H1 (cell line): ENCODE data around the gene PLCH2. TPM values are rescaled to one million over a fixed set of nuclear protein-coding genes. Genes with fewer than 3 reads are reported as not detected.

Experiments used
- CTCF ChIA-PET: fragments of 300-600 bp; sonication (Branson Sonifier 250); formaldehyde crosslinking; loops from one replicate; lab custom pipeline; 2021; ENCODE audit not compliant: partially characterized antibody; lab: Charles Lee
- POLR2A ChIA-PET: fragments of 300-600 bp; sonication (Branson Sonifier 250); formaldehyde crosslinking; loops from one replicate; lab custom pipeline; 2021; ENCODE audit warnings: inconsistent platforms; ENCODE audit not compliant: partially characterized antibody; lab: Charles Lee
- DNase-seq, 2 experiments: peaks; one replicate each; pipeline versions ENCODE4 v3.0.0 to v3.0.0-alpha.2; 2010 to 2022; ENCODE audit warnings: low spot score in 2 of 2, low read depth in 1 of 2, mixed read lengths in 1 of 2
- FAIRE-seq: peaks from 2 replicates; lab custom pipeline; 2011; peaks lifted over from hg19 to GRCh38; lab: Jason Lieb, UNC
- H2AFZ ChIP-seq: 2 replicates; pipeline ENCODE4 v1.8.1; 2012; ENCODE audit warnings: low read length, inconsistent platforms
- H2AK5ac ChIP-seq: 2 replicates; pipeline ENCODE4 v1.6.1; 2013; ENCODE audit warnings: low read depth, low read length
- H2BK120ac ChIP-seq: replicated peaks from 2 replicates; pipeline ENCODE3; 2013; ENCODE audit warnings: low read depth, low read length, inconsistent platforms
- H2BK12ac ChIP-seq: 2 replicates; pipeline ENCODE4 v1.6.1; 2013; ENCODE audit warnings: low read depth, low read length
- H2BK15ac ChIP-seq: 2 replicates; pipeline ENCODE4 v1.6.1; 2013; ENCODE audit warnings: low read length
- H2BK20ac ChIP-seq: 2 replicates; pipeline ENCODE4 v1.6.1; 2013; ENCODE audit warnings: low read length
- H2BK5ac ChIP-seq: 2 replicates; pipeline ENCODE4 v1.6.1; 2013; ENCODE audit warnings: low read depth, low read length
- H3K14ac ChIP-seq: 2 replicates; pipeline ENCODE4 v1.6.1; 2013; ENCODE audit warnings: inconsistent platforms; ENCODE audit not compliant: insufficient read length
- H3K18ac ChIP-seq: 2 replicates; pipeline ENCODE4 v1.6.1; 2013; ENCODE audit warnings: low read length; ENCODE audit errors: extremely low read depth
- H3K23ac ChIP-seq: 2 replicates; pipeline ENCODE4 v1.6.1; 2013; ENCODE audit warnings: inconsistent platforms; ENCODE audit not compliant: insufficient read length
- H3K23me2 ChIP-seq: 2 replicates; pipeline ENCODE4 v1.6.1; 2013; ENCODE audit warnings: low read depth, low read length
- H3K27ac ChIP-seq: 2 replicates; pipeline ENCODE4 v1.6.1; 2011; ENCODE audit warnings: low read depth, low read length, inconsistent platforms
- H3K27me3 ChIP-seq, 4 experiments: replicated peaks in 1 of 4; 1 replicate in 1 of 4; 2 replicates in 3 of 4; pipeline versions ENCODE4 v1.6.1 to v1.8.1; 2011 to 2013; ENCODE audit warnings: low read length in 3 of 4, mild to moderate bottlenecking in 3 of 4, inconsistent platforms in 2 of 4, mixed read lengths in 2 of 4, moderate library complexity in 1 of 4; ENCODE audit not compliant: control insufficient read depth in 3 of 4, insufficient read depth in 3 of 4; ENCODE audit errors: extremely low read depth in 1 of 4
- H3K36me3 ChIP-seq, 4 experiments: 2 replicates each; pipeline versions ENCODE4 v1.6.1 to v1.8.1; 2011 to 2013; ENCODE audit warnings: mild to moderate bottlenecking in 4 of 4, low read length in 3 of 4, moderate library complexity in 2 of 4, control low read depth in 1 of 4, inconsistent platforms in 1 of 4; ENCODE audit not compliant: insufficient read depth in 4 of 4, control insufficient read depth in 2 of 4
- H3K4ac ChIP-seq: replicated peaks from 2 replicates; pipeline ENCODE3; 2013; ENCODE audit warnings: low read length, low read depth, mixed read lengths, inconsistent platforms; ENCODE audit not compliant: insufficient read length
- H3K4me1 ChIP-seq, 4 experiments: replicated peaks in 1 of 4; 1 replicate in 1 of 4; 2 replicates in 3 of 4; pipeline versions ENCODE4 v1.6.1 to v1.8.1; 2011 to 2013; ENCODE audit warnings: low read length in 3 of 4, inconsistent platforms in 2 of 4, mixed read lengths in 1 of 4; ENCODE audit not compliant: insufficient read depth in 4 of 4, control insufficient read depth in 3 of 4
- H3K4me2 ChIP-seq, 2 experiments: 2 replicates each; pipeline versions ENCODE4 v1.6.1 to v1.8.1; 2011 to 2013; ENCODE audit warnings: low read depth in 2 of 2, low read length in 2 of 2, control low read depth in 1 of 2, inconsistent platforms in 1 of 2, mild to moderate bottlenecking in 1 of 2; ENCODE audit not compliant: insufficient read depth in 1 of 2
- H3K4me3 ChIP-seq, 4 experiments: fragments of 200-600, 300-600 bp in 1 of 4; sonication (generic), shearing (Covaris generic), sonication (Bioruptor Twin) in 1 of 4; 2 replicates each; pipeline versions ENCODE4 v1.5.1 to v1.8.1; 2011 to 2016; ENCODE audit warnings: low read length in 4 of 4, low read depth in 3 of 4, control low read depth in 2 of 4, inconsistent platforms in 2 of 4, mild to moderate bottlenecking in 2 of 4, mixed read lengths in 1 of 4, moderate library complexity in 1 of 4; ENCODE audit not compliant: insufficient read depth in 2 of 4; ENCODE audit errors: extremely low read depth in 1 of 4
- H3K56ac ChIP-seq: replicated peaks from 2 replicates; pipeline ENCODE3; 2013; ENCODE audit warnings: low read depth, mild to moderate bottlenecking, mixed read lengths, low read length, inconsistent platforms; ENCODE audit not compliant: insufficient read length
- H3K79me1 ChIP-seq: 2 replicates; pipeline ENCODE4 v1.6.1; 2013; ENCODE audit warnings: low read depth, low read length, control low read depth
- H3K79me2 ChIP-seq, 2 experiments: 2 replicates each; pipeline versions ENCODE4 v1.6.1 to v1.8.1; 2012 to 2013; ENCODE audit warnings: low read length in 2 of 2, mild to moderate bottlenecking in 2 of 2, inconsistent platforms in 1 of 2; ENCODE audit not compliant: insufficient read depth in 2 of 2, control insufficient read depth in 1 of 2
- H3K9ac ChIP-seq, 4 experiments: replicated peaks in 1 of 4; 1 replicate in 1 of 4; 2 replicates in 3 of 4; pipeline versions ENCODE4 v1.6.1 to v1.8.1; 2011 to 2013; ENCODE audit warnings: low read depth in 3 of 4, low read length in 3 of 4, control low read depth in 2 of 4, mild to moderate bottlenecking in 2 of 4, moderate library complexity in 2 of 4, inconsistent platforms in 1 of 4; ENCODE audit errors: extremely low read depth in 1 of 4
- H3K9me3 ChIP-seq, 2 experiments: 2 replicates each; pipeline versions ENCODE4 v1.6.1 to v1.8.1; 2012 to 2013; ENCODE audit warnings: mild to moderate bottlenecking in 2 of 2, moderate library complexity in 2 of 2, control low read depth in 1 of 2, inconsistent platforms in 1 of 2, low read depth in 1 of 2, low read length in 1 of 2, mixed read lengths in 1 of 2; ENCODE audit not compliant: insufficient read depth in 2 of 2
- H4K20me1 ChIP-seq, 2 experiments: replicated peaks in 1 of 2; 2 replicates each; pipeline versions ENCODE3 to v1.8.1; 2011 to 2013; ENCODE audit warnings: inconsistent platforms in 2 of 2, low read length in 2 of 2, mild to moderate bottlenecking in 1 of 2; ENCODE audit not compliant: insufficient read depth in 2 of 2, control insufficient read depth in 1 of 2
- H4K5ac ChIP-seq: 2 replicates; pipeline ENCODE4 v1.6.1; 2013; ENCODE audit warnings: low read length, low read depth, mixed read lengths, inconsistent platforms; ENCODE audit not compliant: insufficient read length
- H4K8ac ChIP-seq: 2 replicates; pipeline ENCODE4 v1.8.0; 2013; ENCODE audit warnings: mild to moderate bottlenecking, moderate library complexity, low read length, inconsistent platforms; ENCODE audit not compliant: insufficient read depth; ENCODE audit errors: extremely low read depth
- H4K91ac ChIP-seq: replicated peaks from 2 replicates; pipeline ENCODE3; 2013; ENCODE audit warnings: low read length, mixed read lengths, inconsistent platforms; ENCODE audit not compliant: insufficient read length
- EP300 ChIP-seq, 2 experiments: IDR thresholded peaks; 1 replicate in 1 of 2; 2 replicates in 1 of 2; pipeline ENCODE4 v1.6.1; 2011 to 2012; ENCODE audit warnings: low read depth in 2 of 2, low read length in 2 of 2, mild to moderate bottlenecking in 2 of 2, borderline replicate concordance in 1 of 2, inconsistent platforms in 1 of 2, moderate library complexity in 1 of 2
- KDM4A ChIP-seq: IDR thresholded peaks from one replicate; pipeline ENCODE4 v1.7.1; 2012; ENCODE audit warnings: low read depth, mild to moderate bottlenecking, moderate library complexity, low read length, inconsistent platforms; ENCODE audit not compliant: severe bottlenecking
- POLR2A ChIP-seq, 2 experiments: IDR thresholded peaks; 1 replicate in 1 of 2; 2 replicates in 1 of 2; pipeline ENCODE4 v1.6.1; 2011; ENCODE audit warnings: low read depth in 2 of 2, low read length in 2 of 2, mild to moderate bottlenecking in 2 of 2; ENCODE audit errors: control extremely low read depth in 1 of 2
- POU5F1 ChIP-seq: IDR thresholded peaks from 2 replicates; pipeline ENCODE4 v1.6.1; 2011; ENCODE audit warnings: low read depth, mild to moderate bottlenecking, low read length, moderate library complexity
- whole genome bisulfite sequencing, 2 experiments: shearing (Covaris generic) in 1 of 2; methylation state at CpG; one replicate each; pipeline versions ENCODE4 v1.1.6 to v1.1.7; 2013 to 2015; ENCODE audit warnings: low lambda C conversion rate in 2 of 2, mixed read lengths in 2 of 2, inconsistent platforms in 1 of 2, low coverage in 1 of 2, missing lambda C conversion rate in 1 of 2; ENCODE audit not compliant: insufficient replicate concordance in 2 of 2, insufficient coverage in 1 of 2, insufficient read length in 1 of 2; ENCODE audit errors: extremely low coverage in 1 of 2, missing lambda C conversion rate in 1 of 2; 5-methylcytosine and 5-hydroxymethylcytosine counted together
- polyA plus RNA-seq, 7 experiments: library from polyadenylated mRNA; depleted of rRNA in 3 of 7; stranded (reverse) in 5 of 7; unstranded in 2 of 7; fragments of >200 nt in 5 of 7; fragments of 200-250 nt in 2 of 7; gene quantifications; 1 replicate in 5 of 7; 2 replicates in 1 of 7; 4 replicates in 1 of 7; pipeline versions ENCODE4 v1.2.1 to v1.2.3, GENCODE V29; 2011 to 2013; ENCODE audit warnings: missing spikeins in 2 of 7, mixed read lengths in 2 of 7
- total RNA-seq: library from RNA; stranded (reverse); fragmentation: NEBNext Ultra II Directional; extraction: Animal tissue kit (Norgen Biotek cat#: 25700); gene quantifications from 2 replicates; pipeline ENCODE4 v1.2.1, GENCODE V29; 2021

PLCH2 gene
- total and polyA plus RNA-seq, 2 of the 8 experiments (the other 6 are each of a cell fraction or from before 2014, with no cell fraction given) = 0.14 to 0.19 TPM

GRCh38 chr1:2431518-2431917, 44.6 kb upstream of the PLCH2 start:
- 77% methylated on average over 6 of the region's 10 CpGs; no CpG with 5 or more reads in 1 of the 2 experiments for WGBS, 2 experiments
- H3K9ac ChIP-seq = no peak overlapping the region
- H3K4me3 ChIP-seq = no peak overlapping the region
- no peak overlapping the region for H4K91ac ChIP-seq
- H3K4me2 ChIP-seq = no peak overlapping the region
- H3K4me1 ChIP-seq = no peaks in the 10 kb centered on the region
- H4K20me1 ChIP-seq = peaks cover 0 to 1% of the 10 kb centered on the region in 2 experiments
- FAIRE-seq (no peak), DNase-seq (no peak)
- H2AK5ac ChIP-seq = no peak overlapping the region
- no peak overlapping the region for H3K4ac ChIP-seq
- no peaks in the 10 kb centered on the region for H3K79me1 ChIP-seq
- no peak overlapping the region for H2BK5ac ChIP-seq
- H3K27me3 ChIP-seq = no peaks in the 10 kb centered on the region
- H2AFZ ChIP-seq = no peak overlapping the region
- H3K79me2 ChIP-seq = no peaks in the 10 kb centered on the region
- H3K23ac ChIP-seq = no peak overlapping the region
- peaks cover 11 to 27% of the 10 kb centered on the region in 2 experiments; a peak in 3 of 4 replicates for H3K9me3 ChIP-seq
- no peak overlapping the region for H3K56ac ChIP-seq
- no peak overlapping the region for H2BK12ac ChIP-seq
- no peak overlapping the region for H4K5ac ChIP-seq
- H3K23me2 ChIP-seq = no peaks in the 10 kb centered on the region
- POLR2A ChIA-PET = no interaction called here
- CTCF ChIA-PET = interaction anchor here (1.2 to 4.2 kb wide), 8 partner anchors 12 to 1172 kb away, joined by 3 to 48 read pairs (median 5); no protein-coding TSS in a partner anchor
- H3K27ac ChIP-seq = no peak overlapping the region
- TF ChIP-seq POLR2A (IDR thresholded peaks at IDR 0.05; ENCODE audit: control extremely low read depth in 1 of 2, low read depth in 2 of 2, low read length in 2 of 2) (no peak), EP300 (IDR thresholded peaks at IDR 0.05; ENCODE audit: borderline replicate concordance in 1 of 2, low read depth in 2 of 2, low read length in 2 of 2) (no peak), POU5F1 (no peak), KDM4A (no peak)
- no peak overlapping the region for H2BK15ac ChIP-seq
- no peak overlapping the region for H4K8ac ChIP-seq
- H3K36me3 ChIP-seq = no peaks in the 10 kb centered on the region
- no peak overlapping the region for H3K18ac ChIP-seq
- H2BK20ac ChIP-seq = no peak overlapping the region
- H2BK120ac ChIP-seq = no peak overlapping the region
- H3K14ac ChIP-seq = no peak overlapping the region
